Body of pancreas (tissue), 4 donors: Measurements from ENCODE around the gene HOXA10. TPM values are rescaled to one million over a fixed set of nuclear protein-coding genes. Genes with fewer than 3 reads are reported as not detected.

Source experiments
- ATAC-seq: fragments of 150-250 bp; one replicate; pipeline ENCODE4 v1.9.1; 2016
- DNase-seq, 4 donors: peaks; one replicate each; pipeline ENCODE4 v3.0.0-alpha.2; 2019
- H3K27ac ChIP-seq, 4 donors: fragments of 200-600 bp; sonication (generic); 1 replicate in 3 of 4; 2 replicates in 1 of 4; pipeline versions ENCODE4 v1.5.1 to v1.6.1; 2016 to 2019; ENCODE audit warnings: mild to moderate bottlenecking in 1 of 4, mixed read lengths in 1 of 4, moderate library complexity in 1 of 4
- H3K27me3 ChIP-seq, 2 donors: fragments of 200-600 bp; sonication (generic); one replicate each; pipeline ENCODE4 v1.6.0; 2016; ENCODE audit warnings: mild to moderate bottlenecking in 1 of 2
- H3K36me3 ChIP-seq, 2 donors: fragments of 200-600 bp; sonication (generic); replicated peaks in 1 of 2; 2 replicates each; pipeline ENCODE4 v1.5.1; 2016; ENCODE audit warnings: low read depth in 2 of 2; ENCODE audit not compliant: insufficient read depth in 1 of 2
- H3K4me1 ChIP-seq: fragments of 200-600 bp; sonication (generic); one replicate; pipeline ENCODE4 v1.6.0; 2016
- H3K4me3 ChIP-seq, 2 donors: fragments of 200-600 bp; sonication (generic); 1 replicate in 1 of 2; 2 replicates in 1 of 2; pipeline ENCODE4 v1.5.1; 2016 to 2019
- H3K9me3 ChIP-seq, 3 donors: fragments of 200-600 bp; sonication (generic); 1 replicate in 2 of 3; 2 replicates in 1 of 3; pipeline ENCODE4 v1.5.1; 2016
- CTCF ChIP-seq, 7 experiments: fragments of 450-650 bp in 4 of 7; fragments of 200-600 bp in 3 of 7; sonication (generic) in 3 of 7; IDR thresholded peaks; one replicate each; pipeline ENCODE4 v1.5.1; 2016 to 2019; ENCODE audit warnings: antibody characterized with exemption in 7 of 7
- POLR2A ChIP-seq, 3 donors: fragments of 450-650 bp; IDR thresholded peaks; one replicate each; pipeline ENCODE4 v1.6.1; 2016; ENCODE audit warnings: antibody characterized with exemption in 3 of 3, mild to moderate bottlenecking in 2 of 3
- WGBS, 2 donors: methylation state at CpG; one replicate each; pipeline ENCODE4 v1.1.5; 2017; 5-methylcytosine and 5-hydroxymethylcytosine counted together
- intact Hi-C: fragments of 100-400 bp; cut with DNase I; formaldehyde crosslinking; loops from one replicate; pipeline ENCODE4 v1.15.1; 2023
- total RNA-seq, 2 donors: library from RNA; depleted of rRNA; stranded (reverse); fragments of >200 nt; gene quantifications; one replicate each; pipeline ENCODE4 v1.1.0, GENCODE V29; 2016

HOXA10 gene
- total RNA-seq, 2 donors from 2014 or later, result 0.52 TPM; not detected in 1

- no peak overlapping the region for H3K27ac ChIP-seq
- ATAC-seq, result peak; percentile 13
- peaks cover 0 to 62% of the 10 kb centered on the region in 2 donors for H3K27me3 ChIP-seq
- DNase-seq, result peak in 1 of 4 donors; percentile 9
- TF ChIP-seq POLR2A (IDR thresholded peaks at IDR 0.05) (no peak), CTCF (IDR thresholded peaks at IDR 0.05) (no peak)
- intact Hi-C loops, result loop anchor here (10.0 kb wide), 1 partner anchor 305 kb away; no protein-coding TSS in a partner anchor
- H3K9me3 ChIP-seq, result no peaks in the 10 kb centered on the region
- peaks cover 31% of the 10 kb centered on the region for H3K4me1 ChIP-seq
- H3K36me3 ChIP-seq, result no peaks in the 10 kb centered on the region
- peak overlapping the region in 1 of 2 donors; percentile 44 for H3K4me3 ChIP-seq
- WGBS, 2 donors, result 15 to 30% methylated on average over 17 to 23 of the region's 23 CpGs
Measured at GRCh38 chr7:27160145-27160545, 14.0 kb downstream of the HOXA10 start.

- peak in 2 of 4 donors; percentile 6 to 9 for DNase-seq
- H3K36me3 ChIP-seq, result no peaks in the 10 kb centered on the region
- intact Hi-C loops, result loop anchor here (10.0 kb wide), 1 partner anchor 305 kb away; no protein-coding TSS in a partner anchor
- no peak overlapping the region for H3K4me3 ChIP-seq
- no peak for ATAC-seq
- H3K9me3 ChIP-seq, result no peaks in the 10 kb centered on the region
- H3K4me1 ChIP-seq, result peaks cover 34% of the 10 kb centered on the region
- TF ChIP-seq POLR2A (IDR thresholded peaks at IDR 0.05) (no peak), CTCF (IDR thresholded peaks at IDR 0.05) (no peak)
- H3K27ac ChIP-seq, result no peak overlapping the region
- 37 to 47% methylated on average over 26 to 27 of the region's 27 CpGs for WGBS, 2 donors
- H3K27me3 ChIP-seq, result peaks cover 0 to 56% of the 10 kb centered on the region in 2 donors
Measured at GRCh38 chr7:27159266-27160144, 14.6 kb downstream of the HOXA10 start.

GRCh38 chr7:27158436-27159265 lies 15.5 kb downstream of the HOXA10 start:
- WGBS, 2 donors, result 15 to 25% methylated on average over 34 to 35 of the region's 35 CpGs
- ATAC-seq (no peak), DNase-seq (peak in 2 of 4 donors; percentile 3 to 9)
- no peaks in the 10 kb centered on the region for H3K9me3 ChIP-seq
- H3K27me3 ChIP-seq, result peaks cover 0 to 59% of the 10 kb centered on the region in 2 donors
- no peak overlapping the region for H3K4me3 ChIP-seq
- no peaks in the 10 kb centered on the region for H3K36me3 ChIP-seq
- intact Hi-C loops, result no loop called here
- TF ChIP-seq POLR2A (IDR thresholded peaks at IDR 0.05), result no peak
- TF ChIP-seq CTCF (IDR thresholded peaks at IDR 0.05), result no peak
- H3K4me1 ChIP-seq, result peaks cover 33% of the 10 kb centered on the region
- no peak overlapping the region for H3K27ac ChIP-seq

GRCh38 chr7:27157702-27158431 lies 16.3 kb downstream of the HOXA10 start:
- Histone ChIP-seq H3K27me3 (peaks cover 0 to 61% of the 10 kb centered on the region in 2 donors), H3K9me3 (no peaks in the 10 kb centered on the region), H3K36me3 (no peaks in the 10 kb centered on the region), H3K4me3 (no peak overlapping the region), H3K4me1 (peaks cover 33% of the 10 kb centered on the region), H3K27ac (no peak overlapping the region)
- WGBS, 2 donors, result 5 to 9% methylated on average over 29 to 30 of the region's 30 CpGs
- DNase-seq, result peak in 3 of 4 donors; percentile 0 to 8 (median 3)
- TF ChIP-seq CTCF (IDR thresholded peaks at IDR 0.05) (no peak), POLR2A (IDR thresholded peaks at IDR 0.05) (no peak)
- ATAC-seq, result no peak
- intact Hi-C loops, result no loop called here
